HEK293 (cell line): Measurements from ENCODE around the gene DAZAP1.

Experiments used
- CTCF ChIA-PET: fragments of 350-600 bp; formaldehyde crosslinking; extraction: SDS; loops from one replicate; lab custom pipeline; 2021; ENCODE audit warnings: antibody characterized with exemption; lab: Yijun Ruan, JAX
- POLR2A ChIA-PET: fragments of 300-600 bp; formaldehyde crosslinking; extraction: SDS; loops from one replicate; lab custom pipeline; 2020; ENCODE audit warnings: antibody characterized with exemption, inconsistent platforms; lab: Yijun Ruan, JAX
- H3K27ac ChIP-seq: fragments of 200-500 bp; sonication (Bioruptor generic); 2 replicates; pipeline ENCODE4 v1.5.1; 2014; ENCODE audit warnings: low read depth, low read length, control low read depth, inconsistent platforms; ENCODE audit errors: extremely low read depth
- H3K36me3 ChIP-seq, 2 experiments: fragments of 200-500 bp in 1 of 2; sonication (Bioruptor generic) in 1 of 2; 1 replicate in 1 of 2; 2 replicates in 1 of 2; pipeline ENCODE4 v1.5.1; 2014 to 2017; ENCODE audit warnings: inconsistent platforms in 2 of 2, low read length in 2 of 2; ENCODE audit not compliant: control insufficient read depth in 2 of 2, insufficient read depth in 1 of 2
- H3K4me1 ChIP-seq: fragments of 200-500 bp; sonication (Bioruptor generic); 2 replicates; pipeline ENCODE4 v1.5.1; 2014; ENCODE audit warnings: mild to moderate bottlenecking, low read length, inconsistent platforms; ENCODE audit not compliant: control insufficient read depth, insufficient read depth
- H3K4me3 ChIP-seq: 2 replicates; pipeline ENCODE4 v1.5.1; 2011; ENCODE audit warnings: low read depth, mild to moderate bottlenecking, control low read depth, low read length, moderate library complexity
- H3K9me3 ChIP-seq: fragments of 200-500 bp; sonication (Bioruptor generic); 2 replicates; pipeline ENCODE4 v1.5.1; 2014; ENCODE audit warnings: low read depth, low read length, inconsistent platforms; ENCODE audit not compliant: control insufficient read depth, insufficient read depth
- ELK4 ChIP-seq: IDR thresholded peaks from 2 replicates; pipeline ENCODE4 v1.6.1; 2011; ENCODE audit warnings: mild to moderate bottlenecking, low read depth, low read length, borderline replicate concordance
- IKZF3 ChIP-seq: fragments of 450-650 bp; IDR thresholded peaks from 2 replicates; pipeline ENCODE4 v1.5.0; 2018; ENCODE audit warnings: missing biosample characterization, mild to moderate bottlenecking, missing genetic modification characterization, moderate library complexity
- KLF16 ChIP-seq: fragments of 450-650 bp; formaldehyde crosslinking; IDR thresholded peaks from 2 replicates; pipeline ENCODE4 v1.5.1; 2017; ENCODE audit warnings: missing biosample characterization, missing genetic modification characterization
- OSR2 ChIP-seq: fragments of 450-650 bp; formaldehyde crosslinking; IDR thresholded peaks from 2 replicates; pipeline ENCODE4 v1.5.1; 2016; ENCODE audit warnings: missing biosample characterization, missing genetic modification characterization
- PATZ1 ChIP-seq: fragments of 450-650 bp; formaldehyde crosslinking; IDR thresholded peaks from 2 replicates; pipeline ENCODE4 v1.5.1; 2016; ENCODE audit warnings: missing biosample characterization, missing genetic modification characterization
- PRDM2 ChIP-seq: fragments of 450-650 bp; formaldehyde crosslinking; IDR thresholded peaks from 2 replicates; pipeline ENCODE4 v1.5.1; 2016; ENCODE audit warnings: missing biosample characterization, missing genetic modification characterization, borderline replicate concordance
- PRDM6 ChIP-seq: fragments of 450-650 bp; formaldehyde crosslinking; IDR thresholded peaks from 2 replicates; pipeline ENCODE4 v1.5.1; 2017; ENCODE audit warnings: missing biosample characterization, missing genetic modification characterization
- ZBTB1 ChIP-seq: fragments of 450-650 bp; formaldehyde crosslinking; IDR thresholded peaks from 2 replicates; pipeline ENCODE4 v1.5.1; 2016; ENCODE audit warnings: missing biosample characterization, missing genetic modification characterization
- ZBTB11 ChIP-seq: fragments of 450-650 bp; formaldehyde crosslinking; conservative IDR thresholded peaks from 2 replicates; pipeline ENCODE4 v1.5.1; 2016; ENCODE audit warnings: low read depth, missing biosample characterization, missing genetic modification characterization
- ZFHX2 ChIP-seq: fragments of 450-650 bp; formaldehyde crosslinking; conservative IDR thresholded peaks from 2 replicates; pipeline ENCODE4 v1.5.1; 2016; ENCODE audit warnings: missing biosample characterization, missing genetic modification characterization
- ZNF157 ChIP-seq: fragments of 450-650 bp; formaldehyde crosslinking; IDR thresholded peaks from 2 replicates; pipeline ENCODE4 v1.5.1; 2016; ENCODE audit warnings: missing biosample characterization, missing genetic modification characterization
- ZNF24 ChIP-seq: fragments of 450-650 bp; formaldehyde crosslinking; IDR thresholded peaks from 2 replicates; pipeline ENCODE4 v1.5.1; 2016; ENCODE audit warnings: missing biosample characterization, missing genetic modification characterization
- ZNF391 ChIP-seq: fragments of 450-650 bp; formaldehyde crosslinking; IDR thresholded peaks from 2 replicates; pipeline ENCODE4 v1.5.1; 2016; ENCODE audit warnings: low read depth, missing biosample characterization, missing genetic modification characterization, borderline replicate concordance
- ZNF398 ChIP-seq: fragments of 450-650 bp; formaldehyde crosslinking; IDR thresholded peaks from 2 replicates; pipeline ENCODE4 v1.5.1; 2017; ENCODE audit warnings: missing biosample characterization, missing genetic modification characterization
- ZNF423 ChIP-seq: fragments of 450-650 bp; formaldehyde crosslinking; IDR thresholded peaks from 2 replicates; pipeline ENCODE4 v1.5.1; 2016; ENCODE audit warnings: missing biosample characterization, missing genetic modification characterization
- ZNF549 ChIP-seq: fragments of 450-650 bp; IDR thresholded peaks from 2 replicates; pipeline ENCODE4 v1.5.1; 2018; ENCODE audit warnings: missing biosample characterization, missing genetic modification characterization, mild to moderate bottlenecking, inconsistent platforms, moderate library complexity
- ZNF837 ChIP-seq: fragments of 450-650 bp; formaldehyde crosslinking; IDR thresholded peaks from 2 replicates; pipeline ENCODE4 v1.5.1; 2016; ENCODE audit warnings: missing biosample characterization, missing genetic modification characterization

DAZAP1 gene

GRCh38 chr19:1478934-1479707 is 71.7 kb downstream of the DAZAP1 start, which contains the start of gene C19orf25:
Gene C19orf25, minus strand, starts transcription at chr19:1479215. Its CDS starts 312 bp downstream, at chr19:1478903.
- no peaks in the 10 kb centered on the region for H3K4me1 ChIP-seq
- peak within 1 kb of the TSS; percentile 60 for H3K4me3 ChIP-seq
- peaks cover 4 to 28% of the 10 kb centered on the region in 2 experiments; a peak in 2 of 3 replicates for H3K36me3 ChIP-seq
- H3K9me3 ChIP-seq = no peaks in the 10 kb centered on the region
- ChIA-PET POLR2A (no interaction called here), CTCF (interaction anchor here (0.6 kb wide), 1 partner anchor 15 kb away, joined by 4 read pairs; no protein-coding TSS in a partner anchor)
- peak within 1 kb of the TSS; percentile 90 for H3K27ac ChIP-seq
- TF ChIP-seq ZNF157 (tag by site-specific recombination) (no peak), ZNF549 (no peak), OSR2 (no peak), ZNF837 (no peak), IKZF3 (tag by site-specific recombination) (no peak), PRDM2 (no peak), ZNF423 (tag by site-specific recombination) (peak; percentile 48; the same call in 1 of the 2 replicates), ZNF398 (tag by site-specific recombination) (no peak; the same call in 1 of the 2 replicates), ZBTB11 (tag by site-specific recombination) (peak; percentile 96), ZNF391 (tag by site-specific recombination) (peak; percentile 14; the same call in 1 of the 2 replicates), PATZ1 (peak; percentile 79), ZNF24 (tag by site-specific recombination) (peak; percentile 80; the same call in 1 of the 2 replicates), PRDM6 (no peak), ZFHX2 (tag by site-specific recombination) (peak; percentile 91), KLF16 (tag by site-specific recombination) (peak; percentile 81), ELK4 (peak; percentile 89), ZBTB1 (no peak)
